GM19455 (cell line): ENCODE results near the gene MNT.

Experiments
- ATAC-seq: cut with Tn5 transposase; IDR thresholded peaks from one replicate; pipeline ENCODE4 v1.9.1; 2021; ENCODE audit not compliant: unreplicated experiment

Gene MNT

GRCh38 chr17:2335726-2336214, 65.1 kb downstream of the MNT start:
- ATAC-seq = no peak
